ENCODE data around the gene TMEM181.
"Not testable (repeated sequence)": the region's sequence is repeated elsewhere in the genome, so short reads cannot be mapped to it uniquely, and the experiment has no call there.

Gene TMEM181

DNA sequence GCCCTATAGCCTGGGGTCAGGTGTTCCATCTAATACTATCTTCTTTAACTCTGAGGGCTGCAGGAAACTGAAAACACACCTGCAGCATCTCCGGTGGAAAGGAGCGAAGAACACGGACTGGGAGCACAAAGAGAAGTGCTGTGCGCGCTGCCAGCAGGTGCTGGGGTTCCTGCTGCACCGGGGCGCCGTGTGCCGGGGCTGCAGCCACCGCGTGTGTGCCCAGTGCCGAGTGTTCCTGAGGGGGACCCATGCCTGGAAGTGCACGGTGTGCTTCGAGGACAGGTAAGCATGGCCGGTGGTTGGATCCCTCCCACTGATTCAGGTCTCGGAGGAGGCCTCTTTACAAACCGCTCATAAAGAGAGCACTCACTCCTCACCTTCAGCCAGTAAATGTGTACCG, 105.4 kb downstream of the TMEM181 start:
- 95 to 97% methylated on average over 13 to 17 of the region's 18 CpGs for WGBS, 2 experiments (ENCODE audit: insufficient coverage in 2 of 2)
- H3K4me3 ChIP-seq (ENCODE audit: extremely low read depth, insufficient read depth, low read length, poor library complexity, severe bottlenecking): no peak overlapping the region
- no peaks in the 10 kb centered on the region for H3K4me1 ChIP-seq (ENCODE audit: control insufficient read depth, insufficient read depth, low read length, poor library complexity, severe bottlenecking)
- no peaks in the 10 kb centered on the region for H3K36me3 ChIP-seq (ENCODE audit: control insufficient read depth, insufficient read depth, low read length)
- no peak overlapping the region for H3K27ac ChIP-seq (ENCODE audit: low read depth, low read length, severe bottlenecking)
- H3K9me3 ChIP-seq (ENCODE audit: control insufficient read depth, low read length): no peaks in the 10 kb centered on the region

GRCh38 chr6:158666628-158667359, 106.9 kb downstream of the TMEM181 start:
- Histone ChIP-seq H3K27ac (ENCODE audit: low read depth, low read length, severe bottlenecking) (no peak overlapping the region), H3K36me3 (ENCODE audit: control insufficient read depth, insufficient read depth, low read length) (no peaks in the 10 kb centered on the region), H3K9me3 (ENCODE audit: control insufficient read depth, low read length) (no peaks in the 10 kb centered on the region), H3K4me1 (ENCODE audit: control insufficient read depth, insufficient read depth, low read length, poor library complexity, severe bottlenecking) (no peaks in the 10 kb centered on the region), H3K4me3 (ENCODE audit: extremely low read depth, insufficient read depth, low read length, poor library complexity, severe bottlenecking) (no peak overlapping the region)
- 82 to 94% methylated on average over 12 to 13 of the region's 14 CpGs for WGBS, 2 experiments (ENCODE audit: insufficient coverage in 2 of 2)

DNA sequence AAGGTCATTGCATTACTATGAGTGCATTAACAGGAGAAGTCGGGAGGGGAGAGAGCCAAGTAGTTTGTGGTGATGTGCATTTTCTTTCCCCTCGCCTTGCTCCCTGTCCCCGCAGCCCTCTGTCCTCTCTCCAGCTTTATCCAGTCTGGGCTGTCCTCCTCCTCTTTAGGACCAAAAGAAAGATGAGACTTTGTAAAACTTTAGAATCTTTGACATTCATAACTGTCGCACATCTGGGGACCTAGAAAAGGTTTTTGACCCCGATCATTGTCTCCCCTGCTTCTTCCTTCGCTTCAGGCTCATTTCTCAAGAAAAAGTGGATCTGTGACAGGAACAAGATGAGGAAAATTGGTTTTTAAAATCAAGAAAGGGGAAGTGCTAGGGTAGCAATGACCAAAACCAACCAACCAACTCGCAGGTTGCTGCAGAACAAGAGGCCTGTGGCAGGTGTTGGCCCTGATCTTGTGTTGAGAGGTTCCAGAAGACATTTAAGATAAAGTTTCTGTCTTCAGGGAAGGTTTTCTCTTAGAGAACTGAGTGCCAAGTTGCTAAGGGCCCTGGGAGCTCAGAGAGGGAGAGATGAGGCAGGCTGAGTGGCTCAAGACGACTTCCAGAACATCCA, 107.6 kb downstream of the TMEM181 start:
- H3K4me3 ChIP-seq (ENCODE audit: extremely low read depth, insufficient read depth, low read length, poor library complexity, severe bottlenecking): no peak overlapping the region
- no peaks in the 10 kb centered on the region for H3K9me3 ChIP-seq (ENCODE audit: control insufficient read depth, low read length)
- WGBS, 2 experiments (ENCODE audit: insufficient coverage in 2 of 2): 91 to 94% methylated on average over 4 to 5 of the region's 8 CpGs
- no peaks in the 10 kb centered on the region for H3K4me1 ChIP-seq (ENCODE audit: control insufficient read depth, insufficient read depth, low read length, poor library complexity, severe bottlenecking)
- no peak overlapping the region for H3K27ac ChIP-seq (ENCODE audit: low read depth, low read length, severe bottlenecking)
- no peaks in the 10 kb centered on the region for H3K36me3 ChIP-seq (ENCODE audit: control insufficient read depth, insufficient read depth, low read length)

DNA sequence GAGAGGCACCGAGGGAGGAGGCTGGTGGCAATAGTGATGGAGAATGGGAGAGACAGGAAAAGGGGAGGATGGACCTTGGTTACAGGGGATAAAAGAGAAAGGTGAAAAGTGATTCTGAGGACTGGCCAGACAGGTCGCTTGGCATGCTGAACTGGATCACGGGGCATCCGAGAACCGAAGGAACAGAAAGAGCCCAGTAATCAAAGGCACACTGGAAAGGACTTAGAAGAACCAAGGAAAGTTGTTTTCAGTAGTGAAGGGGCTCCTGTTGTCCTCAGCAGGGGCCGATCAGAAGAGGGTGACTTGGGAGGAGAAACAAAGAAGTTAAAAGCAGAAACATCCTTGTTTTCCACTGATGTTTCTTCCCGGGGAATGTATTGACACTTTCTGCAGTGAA, 108.8 kb downstream of the TMEM181 start:
- no peak overlapping the region for H3K4me3 ChIP-seq (ENCODE audit: extremely low read depth, insufficient read depth, low read length, poor library complexity, severe bottlenecking)
- 90 to 91% methylated on average over 7 of the region's 7 CpGs for WGBS, 2 experiments (ENCODE audit: insufficient coverage in 2 of 2)
- no peaks in the 10 kb centered on the region for H3K36me3 ChIP-seq (ENCODE audit: control insufficient read depth, insufficient read depth, low read length)
- no peaks in the 10 kb centered on the region for H3K9me3 ChIP-seq (ENCODE audit: control insufficient read depth, low read length)
- no peak overlapping the region for H3K27ac ChIP-seq (ENCODE audit: low read depth, low read length, severe bottlenecking)
- no peaks in the 10 kb centered on the region for H3K4me1 ChIP-seq (ENCODE audit: control insufficient read depth, insufficient read depth, low read length, poor library complexity, severe bottlenecking)

GRCh38 chr6:158669145-158670035, 109.5 kb downstream of the TMEM181 start:
- WGBS, 2 experiments (ENCODE audit: insufficient coverage in 2 of 2): 88 to 95% methylated on average over 4 to 6 of the region's 7 CpGs
- Histone ChIP-seq H3K4me1 (ENCODE audit: control insufficient read depth, insufficient read depth, low read length, poor library complexity, severe bottlenecking) (no peaks in the 10 kb centered on the region), H3K27ac (ENCODE audit: low read depth, low read length, severe bottlenecking) (no peak overlapping the region), H3K36me3 (ENCODE audit: control insufficient read depth, insufficient read depth, low read length) (no peaks in the 10 kb centered on the region), H3K9me3 (ENCODE audit: control insufficient read depth, low read length) (no peaks in the 10 kb centered on the region), H3K4me3 (ENCODE audit: extremely low read depth, insufficient read depth, low read length, poor library complexity, severe bottlenecking) (no peak overlapping the region)

- not testable (repeated sequence) for H3K36me3 ChIP-seq (ENCODE audit: control insufficient read depth, insufficient read depth, low read length); H3K4me3 ChIP-seq (ENCODE audit: extremely low read depth, insufficient read depth, low read length, poor library complexity, severe bottlenecking); H3K27ac ChIP-seq (ENCODE audit: low read depth, low read length, severe bottlenecking); H3K4me1 ChIP-seq (ENCODE audit: control insufficient read depth, insufficient read depth, low read length, poor library complexity, severe bottlenecking); H3K9me3 ChIP-seq (ENCODE audit: control insufficient read depth, low read length)
- WGBS, 2 experiments (ENCODE audit: insufficient coverage in 2 of 2): 87 to 92% methylated on average over 7 to 8 of the region's 8 CpGs
Measured at GRCh38 chr6:158672119-158672518, 112.2 kb downstream of the TMEM181 start.

DNA sequence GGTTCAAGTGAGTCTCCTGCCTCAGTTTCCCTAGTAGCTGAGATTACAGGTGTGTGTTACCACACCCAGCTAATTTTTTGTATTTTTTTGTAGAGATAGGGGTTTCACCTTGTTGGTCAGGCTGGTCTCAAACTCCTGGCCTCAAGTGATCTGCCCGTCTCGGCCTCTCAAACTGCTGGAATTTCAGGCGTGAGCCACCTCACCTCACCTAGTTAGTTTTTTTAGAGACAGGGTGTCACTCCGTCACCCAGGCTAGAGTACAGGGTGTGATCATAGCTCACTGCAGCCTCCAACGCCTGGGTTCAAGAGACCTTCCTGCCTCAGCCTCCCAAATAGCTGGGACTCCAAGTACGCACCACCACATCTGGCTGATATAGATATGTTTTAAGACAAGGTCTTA, 112.8 kb downstream of the TMEM181 start:
- H3K27ac ChIP-seq (ENCODE audit: low read depth, low read length, severe bottlenecking): no peak overlapping the region
- H3K36me3 ChIP-seq (ENCODE audit: control insufficient read depth, insufficient read depth, low read length): no peaks in the 10 kb centered on the region
- no peaks in the 10 kb centered on the region for H3K9me3 ChIP-seq (ENCODE audit: control insufficient read depth, low read length)
- no peak overlapping the region for H3K4me3 ChIP-seq (ENCODE audit: extremely low read depth, insufficient read depth, low read length, poor library complexity, severe bottlenecking)
- WGBS, 2 experiments (ENCODE audit: insufficient coverage in 2 of 2): 94 to 100% methylated on average over 2 to 3 of the region's 6 CpGs
- H3K4me1 ChIP-seq (ENCODE audit: control insufficient read depth, insufficient read depth, low read length, poor library complexity, severe bottlenecking): no peaks in the 10 kb centered on the region

DNA sequence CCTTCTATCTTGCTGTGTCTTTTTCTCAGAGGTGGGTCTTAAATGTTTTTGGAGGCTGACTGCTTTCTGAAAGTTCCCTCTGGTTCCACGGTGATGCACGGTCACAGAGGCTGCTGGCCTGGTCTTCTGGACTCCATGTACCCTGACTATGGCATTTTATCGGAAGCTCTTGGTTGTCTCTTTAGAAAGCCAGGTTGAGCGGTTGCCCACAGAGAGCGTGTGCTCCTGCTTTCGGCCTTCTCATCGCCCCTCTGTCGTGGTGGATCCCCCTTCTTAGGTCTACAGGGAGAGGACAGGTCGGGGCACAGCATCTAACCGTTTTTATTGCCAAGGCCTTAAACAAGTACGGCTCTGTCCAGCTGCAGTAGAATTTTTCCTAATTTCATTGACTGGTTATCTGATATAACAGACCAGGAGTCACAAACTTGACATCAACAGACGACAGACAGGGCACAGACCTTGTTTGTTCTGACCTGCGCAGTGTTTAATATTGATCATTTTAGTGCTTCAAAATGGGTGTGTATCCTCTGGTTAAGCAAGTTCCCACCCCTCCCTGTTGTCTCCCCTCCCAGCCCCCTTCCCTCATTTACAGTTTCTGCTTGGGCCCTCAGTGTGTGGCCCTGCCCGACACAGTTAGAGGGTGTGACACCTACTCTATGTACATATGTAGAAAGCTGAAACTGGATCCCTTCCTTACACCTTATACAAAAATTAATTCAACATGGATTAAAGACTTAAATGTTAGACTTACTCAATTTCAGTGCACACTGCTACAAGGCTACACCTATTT, 114.6 kb downstream of the TMEM181 start:
- H3K4me3 ChIP-seq (ENCODE audit: extremely low read depth, insufficient read depth, low read length, poor library complexity, severe bottlenecking): no peak overlapping the region
- no peaks in the 10 kb centered on the region for H3K36me3 ChIP-seq (ENCODE audit: control insufficient read depth, insufficient read depth, low read length)
- 92 to 95% methylated on average over 13 of the region's 14 CpGs for WGBS, 2 experiments (ENCODE audit: insufficient coverage in 2 of 2)
- no peaks in the 10 kb centered on the region for H3K4me1 ChIP-seq (ENCODE audit: control insufficient read depth, insufficient read depth, low read length, poor library complexity, severe bottlenecking)
- no peak overlapping the region for H3K27ac ChIP-seq (ENCODE audit: low read depth, low read length, severe bottlenecking)
- no peaks in the 10 kb centered on the region for H3K9me3 ChIP-seq (ENCODE audit: control insufficient read depth, low read length)

GRCh38 chr6:158677094-158677493, 117.2 kb downstream of the TMEM181 start:
- not testable (repeated sequence) for H3K4me1 ChIP-seq (ENCODE audit: control insufficient read depth, insufficient read depth, low read length, poor library complexity, severe bottlenecking); H3K27ac ChIP-seq (ENCODE audit: low read depth, low read length, severe bottlenecking); H3K36me3 ChIP-seq (ENCODE audit: control insufficient read depth, insufficient read depth, low read length); H3K9me3 ChIP-seq (ENCODE audit: control insufficient read depth, low read length); H3K4me3 ChIP-seq (ENCODE audit: extremely low read depth, insufficient read depth, low read length, poor library complexity, severe bottlenecking)
- 80 to 100% methylated on average over 1 to 2 of the region's 3 CpGs for WGBS, 2 experiments (ENCODE audit: insufficient coverage in 2 of 2)

- Histone ChIP-seq H3K4me1 (ENCODE audit: control insufficient read depth, insufficient read depth, low read length, poor library complexity, severe bottlenecking) (no peaks in the 10 kb centered on the region), H3K4me3 (ENCODE audit: extremely low read depth, insufficient read depth, low read length, poor library complexity, severe bottlenecking) (no peak overlapping the region), H3K27ac (ENCODE audit: low read depth, low read length, severe bottlenecking) (no peak overlapping the region), H3K36me3 (ENCODE audit: control insufficient read depth, insufficient read depth, low read length) (no peaks in the 10 kb centered on the region), H3K9me3 (ENCODE audit: control insufficient read depth, low read length) (no peaks in the 10 kb centered on the region)
- WGBS, 2 experiments (ENCODE audit: insufficient coverage in 2 of 2): 76 to 89% methylated on average over 9 of the region's 11 CpGs
Measured at GRCh38 chr6:158677906-158678578, 118.2 kb downstream of the TMEM181 start.

All from mesodermal cell (in vitro differentiated cells).